Tracheal epithelial cell (primary cell): ENCODE results near the gene HSPA9. TPM values are rescaled to one million over a fixed set of nuclear protein-coding genes. Genes with fewer than 3 reads are reported as not detected.

Source experiments
- total RNA-seq: library from RNA; depleted of rRNA; stranded (reverse); fragments of >200 nt; gene quantifications from 2 replicates; pipeline ENCODE4 v1.2.1, GENCODE V29; 2014

The HSPA9 gene
- total RNA-seq, result 725 and 792 TPM in 2 replicates

DNA sequence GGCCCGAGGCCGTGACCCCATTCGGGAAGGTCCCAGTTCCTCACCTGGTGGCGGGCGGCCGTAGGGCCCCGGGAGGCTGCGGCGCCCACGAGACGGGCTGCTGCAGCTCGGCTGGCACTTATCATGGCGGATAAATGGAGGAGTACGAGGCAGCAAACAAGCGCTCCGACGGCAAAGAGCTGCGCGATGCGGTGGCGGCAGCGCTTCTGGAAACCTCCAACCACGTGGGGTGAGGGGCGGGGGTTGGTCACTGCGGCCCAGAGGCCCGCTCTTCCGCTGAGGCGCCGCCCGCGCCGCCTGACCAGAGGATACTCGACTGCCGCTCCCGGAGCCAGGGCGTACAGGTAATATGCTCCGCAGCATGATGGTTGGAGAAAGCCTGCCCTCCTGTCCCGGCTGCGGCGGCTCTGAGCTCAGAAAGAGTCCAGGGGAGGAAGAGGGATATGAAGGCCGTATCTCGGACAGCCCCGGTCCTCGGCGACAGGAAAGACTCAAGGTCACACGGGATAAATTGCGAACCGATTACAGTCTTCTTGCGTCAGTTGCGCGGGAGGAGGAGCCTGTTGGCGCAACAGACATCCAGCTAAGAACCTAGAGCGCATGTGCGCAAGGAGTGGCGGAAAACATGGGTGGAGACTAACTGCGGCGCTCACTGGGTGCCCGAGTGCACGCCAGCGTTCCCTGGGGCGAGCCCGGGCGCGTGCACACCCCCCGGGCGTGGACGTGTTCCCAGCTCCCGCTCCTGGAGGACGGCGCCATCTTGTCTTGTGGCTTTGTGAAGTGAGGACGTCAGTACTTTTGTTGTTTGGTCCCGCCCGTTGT, at the start of gene HSPA9:
Gene HSPA9, minus strand, starts transcription at position 208 of the 822 bp plus-strand sequence. Its CDS starts 83 bp downstream, at position 125.

DNA sequence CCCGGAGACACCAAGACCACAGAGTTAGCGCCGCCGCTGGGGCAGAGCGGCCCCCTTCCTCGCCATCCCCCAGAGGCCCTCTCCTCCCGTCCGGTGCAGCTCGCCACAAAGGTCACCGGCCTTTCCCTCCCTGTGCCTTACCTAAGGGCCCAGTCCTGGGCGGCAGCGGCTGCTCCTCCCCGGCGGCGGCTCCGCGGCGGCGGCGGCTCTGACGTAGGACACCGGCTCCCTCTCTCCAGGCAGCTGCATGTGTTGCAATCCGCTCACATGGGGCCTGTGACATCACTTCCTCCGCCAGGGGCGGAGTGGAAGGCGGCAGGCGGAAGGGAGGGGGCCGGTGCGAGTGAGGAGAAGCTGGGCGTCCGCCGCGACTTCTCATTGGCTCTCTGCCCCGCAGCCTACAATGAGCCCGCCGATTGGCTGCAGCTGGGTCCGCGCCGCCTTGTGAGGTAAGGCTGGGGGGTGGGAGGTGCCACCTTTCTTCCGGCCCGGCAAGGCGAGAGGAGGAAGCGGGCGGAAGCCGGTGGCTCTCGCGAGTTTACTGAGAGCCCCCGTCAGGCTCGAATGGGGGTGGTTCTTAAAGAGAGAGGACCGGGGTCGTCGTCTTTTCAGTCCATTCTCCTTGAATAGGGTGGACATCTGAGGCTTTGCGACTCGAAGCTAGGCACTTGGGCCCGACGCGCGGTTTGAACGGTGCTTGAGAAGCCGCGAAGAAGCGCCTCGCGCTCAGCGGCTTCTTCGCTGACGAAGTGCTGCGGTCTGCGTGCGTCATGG, 32.1 kb downstream of the HSPA9 start, which contains the start of gene ETF1:
Gene ETF1, minus strand, starts transcription at position 281 of the 774 bp plus-strand sequence. CDS start 318 bp downstream, outside the sequence.

Other genes starting within 250 kb of the HSPA9 start
- gene CDC25C, start 243.6 kb downstream of the HSPA9 start, total RNA-seq, result 0.72 TPM in 1 of 2 replicates, not detected in the other
- 12.4 and 19.5 TPM in 2 replicates for gene FAM53C, start 237.1 kb downstream of the HSPA9 start, total RNA-seq
- 36.4 and 42.0 TPM in 2 replicates for gene KDM3B, start 222.7 kb downstream of the HSPA9 start, total RNA-seq
- gene REEP2, start 136.3 kb downstream of the HSPA9 start, total RNA-seq, result 1.9 and 6.3 TPM in 2 replicates
- gene EGR1, start 109.9 kb downstream of the HSPA9 start, total RNA-seq, result 5.1 and 6.6 TPM in 2 replicates
- gene ETF1, start 32.2 kb downstream of the HSPA9 start, total RNA-seq, result 175 and 185 TPM in 2 replicates
- gene CTNNA1, start 178.0 kb upstream of the HSPA9 start, total RNA-seq, result 448 and 544 TPM in 2 replicates